OCI-LY1 (cell line): ENCODE measurements around the gene LRRC37B.
"Not testable (repeated sequence)": the region's sequence is repeated elsewhere in the genome, so short reads cannot be mapped to it uniquely, and the experiment has no call there.

Source experiments
- EZH2 ChIP-seq: fragments of 200-600 bp; sonication (generic), shearing (Covaris generic); IDR thresholded peaks from 2 replicates; pipeline ENCODE4 v1.8.0; 2017; ENCODE audit warnings: borderline replicate concordance, mixed run types, mild to moderate bottlenecking, antibody characterized with exemption, low read length, moderate library complexity, mixed read lengths
- TF ChIP-seq, protein P1 (sequence below): fragments of 200-600 bp; sonication (generic), shearing (Covaris generic); IDR thresholded peaks from 2 replicates; pipeline ENCODE4 v1.5.1; 2017; ENCODE audit warnings: mild to moderate bottlenecking, antibody characterized with exemption, low read length, moderate library complexity, mixed read lengths

GRCh38 chr17:32069067-32069466 is 61.9 kb downstream of the LRRC37B start:
- not testable (repeated sequence) for TF ChIP-seq EZH2
- TF ChIP-seq, protein P1, sequence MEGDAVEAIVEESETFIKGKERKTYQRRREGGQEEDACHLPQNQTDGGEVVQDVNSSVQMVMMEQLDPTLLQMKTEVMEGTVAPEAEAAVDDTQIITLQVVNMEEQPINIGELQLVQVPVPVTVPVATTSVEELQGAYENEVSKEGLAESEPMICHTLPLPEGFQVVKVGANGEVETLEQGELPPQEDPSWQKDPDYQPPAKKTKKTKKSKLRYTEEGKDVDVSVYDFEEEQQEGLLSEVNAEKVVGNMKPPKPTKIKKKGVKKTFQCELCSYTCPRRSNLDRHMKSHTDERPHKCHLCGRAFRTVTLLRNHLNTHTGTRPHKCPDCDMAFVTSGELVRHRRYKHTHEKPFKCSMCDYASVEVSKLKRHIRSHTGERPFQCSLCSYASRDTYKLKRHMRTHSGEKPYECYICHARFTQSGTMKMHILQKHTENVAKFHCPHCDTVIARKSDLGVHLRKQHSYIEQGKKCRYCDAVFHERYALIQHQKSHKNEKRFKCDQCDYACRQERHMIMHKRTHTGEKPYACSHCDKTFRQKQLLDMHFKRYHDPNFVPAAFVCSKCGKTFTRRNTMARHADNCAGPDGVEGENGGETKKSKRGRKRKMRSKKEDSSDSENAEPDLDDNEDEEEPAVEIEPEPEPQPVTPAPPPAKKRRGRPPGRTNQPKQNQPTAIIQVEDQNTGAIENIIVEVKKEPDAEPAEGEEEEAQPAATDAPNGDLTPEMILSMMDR, result not testable (repeated sequence)
